Nephron (organoid): ENCODE measurements around the gene FSCN2.

Experiments
- H3K27ac Mint-ChIP-seq, 3 experiments: 2 replicates each; pipeline ENCODE4 v1.8.0; 2020; ENCODE audit warnings: mixed read lengths in 3 of 3, mild to moderate bottlenecking in 2 of 3, moderate library complexity in 1 of 3
- H3K27me3 Mint-ChIP-seq: 2 replicates; pipeline ENCODE4 v1.8.0; 2021; ENCODE audit warnings: low read depth, mild to moderate bottlenecking, moderate library complexity, mixed read lengths
- H3K36me3 Mint-ChIP-seq: 2 replicates; pipeline ENCODE4 v1.8.0; 2020; ENCODE audit warnings: low read depth, mixed read lengths
- H3K4me1 Mint-ChIP-seq: 2 replicates; pipeline ENCODE4 v1.8.0; 2020; ENCODE audit warnings: mixed read lengths
- H3K4me3 Mint-ChIP-seq, 3 experiments: 2 replicates each; pipeline ENCODE4 v1.8.0; 2020; ENCODE audit warnings: mild to moderate bottlenecking in 3 of 3, mixed read lengths in 3 of 3, moderate library complexity in 2 of 3
- H3K9me3 Mint-ChIP-seq: 2 replicates; pipeline ENCODE4 v1.8.0; 2020; ENCODE audit warnings: mixed read lengths
- TF ChIP-seq, protein P1 (sequence below), 3 experiments: fragments of 200-600 bp; sonication (generic); IDR thresholded peaks; one replicate each; pipeline ENCODE4 v1.5.0; 2021; ENCODE audit warnings: antibody characterized with exemption in 3 of 3; ENCODE audit not compliant: unreplicated experiment in 3 of 3

Gene FSCN2

GRCh38 chr17:81536299-81537290 is 8.4 kb downstream of the FSCN2 start:
- Mint-ChIP-seq H3K27me3 (peaks cover 12% of the 10 kb centered on the region), H3K9me3 (no peaks in the 10 kb centered on the region), H3K4me1 (peaks cover 9% of the 10 kb centered on the region), H3K36me3 (no peaks in the 10 kb centered on the region), H3K4me3 (no peak overlapping the region), H3K27ac (no peak overlapping the region)
- TF ChIP-seq, protein P1, sequence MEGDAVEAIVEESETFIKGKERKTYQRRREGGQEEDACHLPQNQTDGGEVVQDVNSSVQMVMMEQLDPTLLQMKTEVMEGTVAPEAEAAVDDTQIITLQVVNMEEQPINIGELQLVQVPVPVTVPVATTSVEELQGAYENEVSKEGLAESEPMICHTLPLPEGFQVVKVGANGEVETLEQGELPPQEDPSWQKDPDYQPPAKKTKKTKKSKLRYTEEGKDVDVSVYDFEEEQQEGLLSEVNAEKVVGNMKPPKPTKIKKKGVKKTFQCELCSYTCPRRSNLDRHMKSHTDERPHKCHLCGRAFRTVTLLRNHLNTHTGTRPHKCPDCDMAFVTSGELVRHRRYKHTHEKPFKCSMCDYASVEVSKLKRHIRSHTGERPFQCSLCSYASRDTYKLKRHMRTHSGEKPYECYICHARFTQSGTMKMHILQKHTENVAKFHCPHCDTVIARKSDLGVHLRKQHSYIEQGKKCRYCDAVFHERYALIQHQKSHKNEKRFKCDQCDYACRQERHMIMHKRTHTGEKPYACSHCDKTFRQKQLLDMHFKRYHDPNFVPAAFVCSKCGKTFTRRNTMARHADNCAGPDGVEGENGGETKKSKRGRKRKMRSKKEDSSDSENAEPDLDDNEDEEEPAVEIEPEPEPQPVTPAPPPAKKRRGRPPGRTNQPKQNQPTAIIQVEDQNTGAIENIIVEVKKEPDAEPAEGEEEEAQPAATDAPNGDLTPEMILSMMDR (IDR thresholded peaks at IDR 0.05; ENCODE audit: unreplicated experiment in 3 of 3) = no peak

DNA sequence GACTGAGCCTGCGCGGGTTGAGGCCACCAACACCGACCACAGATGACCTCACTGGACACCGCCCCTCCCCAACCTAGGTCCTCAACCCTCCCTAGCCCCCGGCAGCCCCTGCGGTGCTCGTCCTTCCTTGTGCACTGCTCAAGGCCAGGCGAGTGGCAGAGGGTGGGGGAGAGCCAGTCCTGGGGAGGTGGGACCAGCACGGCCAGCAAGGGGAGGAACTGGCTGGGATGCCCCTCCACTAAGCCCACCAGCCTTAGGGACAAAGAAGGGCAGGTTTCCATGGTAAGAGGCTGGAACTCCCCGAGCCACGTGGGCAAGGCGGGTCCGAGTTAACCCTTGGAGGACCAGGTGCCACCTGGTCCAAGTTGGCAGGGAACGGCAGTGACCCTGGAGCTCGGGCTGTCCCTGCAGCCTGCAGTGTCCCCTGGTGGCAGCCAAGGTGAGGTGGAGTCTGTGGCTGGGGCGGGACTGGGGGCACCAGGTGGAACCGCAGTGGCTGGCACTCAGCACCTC is 9.2 kb downstream of the FSCN2 start:
- H3K9me3 Mint-ChIP-seq = no peaks in the 10 kb centered on the region
- no peak overlapping the region for H3K4me3 Mint-ChIP-seq
- H3K4me1 Mint-ChIP-seq = peaks cover 9% of the 10 kb centered on the region
- no peaks in the 10 kb centered on the region for H3K36me3 Mint-ChIP-seq
- peak overlapping the region in 1 of 3 experiments; percentile 35 for H3K27ac Mint-ChIP-seq
- peaks cover 12% of the 10 kb centered on the region for H3K27me3 Mint-ChIP-seq
- TF ChIP-seq, protein P1 (IDR thresholded peaks at IDR 0.05; ENCODE audit: unreplicated experiment in 3 of 3) = peak; percentile 60 to 67 (median 60)

DNA sequence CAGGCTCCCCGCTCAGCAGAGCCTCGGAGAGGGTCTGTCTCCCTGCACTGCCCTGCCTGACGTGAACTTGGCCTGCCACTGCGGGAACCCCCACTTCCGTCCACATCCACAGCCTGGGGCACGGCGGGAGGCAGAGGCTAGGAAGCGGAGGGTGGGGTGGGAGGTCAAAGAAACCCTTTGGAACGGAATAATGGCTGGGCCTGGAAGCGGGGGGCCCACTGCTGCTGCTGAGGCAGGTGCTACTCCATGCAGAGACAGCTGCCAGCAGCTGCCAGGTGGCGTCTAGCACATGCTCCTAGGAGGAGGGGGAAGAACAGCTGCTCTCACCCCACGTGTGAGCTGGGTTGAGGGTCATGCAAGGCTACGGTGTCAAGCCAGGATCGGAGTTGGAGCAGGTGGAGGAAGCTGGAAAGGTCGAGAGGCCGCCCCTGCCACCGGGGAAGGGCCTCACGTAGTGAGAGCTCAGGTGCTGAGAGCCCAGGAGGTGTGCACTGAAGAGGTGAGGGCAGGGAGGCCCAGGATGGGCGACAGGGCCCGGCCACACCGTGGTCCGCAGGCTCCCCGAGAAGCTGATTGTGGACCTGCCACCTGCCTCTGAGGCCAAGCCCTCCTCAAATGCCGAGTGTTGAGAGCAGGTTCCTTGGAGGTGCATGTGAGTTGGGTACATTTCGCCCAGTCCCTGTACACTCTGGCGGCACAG is 9.8 kb downstream of the FSCN2 start:
- Mint-ChIP-seq H3K27me3 (peaks cover 12% of the 10 kb centered on the region), H3K36me3 (no peaks in the 10 kb centered on the region), H3K4me3 (no peak overlapping the region), H3K27ac (peak overlapping the region in 2 of 3 experiments; percentile 17 to 35), H3K4me1 (peaks cover 9% of the 10 kb centered on the region), H3K9me3 (no peaks in the 10 kb centered on the region)
- TF ChIP-seq, protein P1 (IDR thresholded peaks at IDR 0.05; ENCODE audit: unreplicated experiment in 3 of 3) = no peak

DNA sequence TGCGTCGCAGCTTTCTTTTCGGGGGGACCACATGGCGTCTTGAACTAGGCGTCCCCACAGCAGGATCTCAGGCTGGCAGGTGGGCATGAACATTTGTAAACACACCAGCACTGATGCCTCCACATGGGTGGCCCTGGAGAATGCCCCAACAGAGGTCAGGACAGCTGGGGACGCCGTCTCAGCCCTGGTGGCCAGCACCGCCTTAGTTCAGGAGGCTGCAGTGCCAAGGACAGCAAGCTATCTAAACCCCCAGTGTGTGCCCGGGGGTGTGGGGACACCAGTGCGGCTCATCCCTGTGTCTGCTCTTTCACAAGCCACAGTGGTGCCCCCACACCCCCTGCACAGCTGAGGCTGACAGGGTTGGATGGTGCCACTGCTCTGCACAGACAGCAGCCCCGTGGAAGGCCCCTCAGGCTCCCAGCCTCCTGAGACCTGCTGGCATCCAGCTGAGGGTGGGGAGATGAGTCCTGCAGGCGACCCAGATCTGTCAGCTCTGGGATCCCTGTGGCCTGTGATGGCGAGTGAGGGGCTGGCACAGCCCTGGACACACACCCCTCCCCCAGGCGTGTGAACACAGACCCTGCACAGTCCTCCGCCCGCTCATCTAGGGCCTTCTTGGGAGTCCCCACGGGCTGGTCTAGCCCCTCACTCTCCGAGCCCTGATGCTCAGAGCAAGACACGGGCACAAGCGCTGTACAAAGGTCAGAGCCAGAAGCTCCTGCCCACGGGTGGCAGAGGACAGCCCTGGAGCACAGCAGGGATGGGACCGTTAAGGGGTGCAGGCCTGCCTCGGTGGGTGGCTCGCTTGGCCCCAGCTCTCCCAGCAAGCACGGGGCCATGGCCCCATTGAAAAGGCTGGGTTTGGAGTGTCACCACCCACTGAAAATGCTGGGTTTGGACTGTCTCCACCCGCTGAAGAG is 10.7 kb downstream of the FSCN2 start:
- Mint-ChIP-seq H3K4me1 (peaks cover 9% of the 10 kb centered on the region), H3K4me3 (no peak overlapping the region)

GRCh38 chr17:81539571-81539900 is 11.4 kb downstream of the FSCN2 start:
- H3K27ac Mint-ChIP-seq = no peak overlapping the region
- peaks cover 9% of the 10 kb centered on the region for H3K4me1 Mint-ChIP-seq
- TF ChIP-seq, protein P1 (IDR thresholded peaks at IDR 0.05; ENCODE audit: unreplicated experiment in 3 of 3) = no peak
- H3K27me3 Mint-ChIP-seq = peaks cover 9% of the 10 kb centered on the region
- H3K4me3 Mint-ChIP-seq = no peak overlapping the region
- no peaks in the 10 kb centered on the region for H3K9me3 Mint-ChIP-seq
- H3K36me3 Mint-ChIP-seq = no peaks in the 10 kb centered on the region

More for the DNA sequence above, 10.7 kb downstream of the FSCN2 start:
- TF ChIP-seq, protein P1 (IDR thresholded peaks at IDR 0.05; ENCODE audit: unreplicated experiment in 3 of 3) = no peak
- H3K9me3 Mint-ChIP-seq = no peaks in the 10 kb centered on the region
- peaks cover 9% of the 10 kb centered on the region for H3K27me3 Mint-ChIP-seq
- H3K36me3 Mint-ChIP-seq = no peaks in the 10 kb centered on the region
- H3K27ac Mint-ChIP-seq = no peak overlapping the region
